Neural cell (in vitro differentiated cells): Measurements from ENCODE around the gene GUCD1. TPM values are rescaled to one million over a fixed set of nuclear protein-coding genes. Genes with fewer than 3 reads are reported as not detected.

Source experiments
- H2AFZ ChIP-seq: fragments of 200-600, 300-800 bp; sonication (generic), shearing (Covaris generic); 2 replicates; pipeline ENCODE4 v1.6.0; 2014; ENCODE audit warnings: low read depth, mild to moderate bottlenecking, antibody characterized with exemption, low read length, moderate library complexity
- H3F3A ChIP-seq: fragments of 200-600 bp; shearing (Covaris generic); 2 replicates; pipeline ENCODE4 v1.6.1; 2016; ENCODE audit warnings: mild to moderate bottlenecking, moderate library complexity, mixed read lengths, antibody characterized with exemption, low read length; ENCODE audit not compliant: insufficient read depth, poor library complexity, severe bottlenecking
- H3K27ac ChIP-seq: fragments of 200-600, 300-800 bp; sonication (generic), shearing (Covaris generic); 2 replicates; pipeline ENCODE4 v1.5.1; 2014; ENCODE audit warnings: mild to moderate bottlenecking, low read length, moderate library complexity
- H3K27me3 ChIP-seq: fragments of 300-800, 200-600 bp; sonication (generic), shearing (Covaris generic); 2 replicates; pipeline ENCODE4 v1.6.0; 2014; ENCODE audit warnings: mild to moderate bottlenecking, low read depth, low read length, moderate library complexity; ENCODE audit not compliant: insufficient read depth
- H3K36me3 ChIP-seq: fragments of 300-800, 200-600 bp; sonication (generic), shearing (Covaris generic); 2 replicates; pipeline ENCODE4 v1.5.1; 2014; ENCODE audit warnings: mild to moderate bottlenecking, antibody characterized with exemption, low read length, moderate library complexity; ENCODE audit not compliant: insufficient read depth
- H3K4me2 ChIP-seq: fragments of 300-800, 200-600 bp; sonication (generic), shearing (Covaris generic); 2 replicates; pipeline ENCODE4 v1.6.0; 2014; ENCODE audit warnings: mild to moderate bottlenecking, low read length
- H3K4me3 ChIP-seq: fragments of 300-800, 200-600 bp; sonication (generic), shearing (Covaris generic); 2 replicates; pipeline ENCODE4 v1.5.1; 2014; ENCODE audit warnings: mild to moderate bottlenecking, low read length, moderate library complexity
- H3K79me2 ChIP-seq: fragments of 200-600 bp; shearing (Covaris generic); replicated peaks from 2 replicates; pipeline ENCODE4 v1.6.0; 2014; ENCODE audit warnings: mild to moderate bottlenecking, low read length, moderate library complexity; ENCODE audit not compliant: insufficient read depth
- H3K9ac ChIP-seq: fragments of 300-800, 200-600 bp; sonication (generic), shearing (Covaris generic); 2 replicates; pipeline ENCODE4 v1.6.1; 2016; ENCODE audit warnings: mild to moderate bottlenecking, low read length, mixed read lengths
- H3K9me2 ChIP-seq: fragments of 200-600 bp; shearing (Covaris generic); 2 replicates; pipeline ENCODE4 v1.6.1; 2016; ENCODE audit warnings: mild to moderate bottlenecking, low read length, mixed read lengths; ENCODE audit not compliant: insufficient read depth
- H3K9me3 ChIP-seq: fragments of 200-600, 300-800 bp; sonication (generic), shearing (Covaris generic); 2 replicates; pipeline ENCODE4 v1.6.1; 2016; ENCODE audit warnings: mild to moderate bottlenecking, mixed run types, low read length, moderate library complexity, mixed read lengths
- H4K20me1 ChIP-seq: fragments of 200-600 bp; shearing (Covaris generic); 2 replicates; pipeline ENCODE4 v1.6.1; 2016; ENCODE audit warnings: mild to moderate bottlenecking, mixed run types; ENCODE audit not compliant: insufficient read depth
- CTCF ChIP-seq: fragments of 450-650 bp; IDR thresholded peaks from 2 replicates; pipeline ENCODE4 v1.5.1; 2014; ENCODE audit warnings: antibody characterized with exemption, mild to moderate bottlenecking, moderate library complexity; ENCODE audit not compliant: poor library complexity, severe bottlenecking
- EP300 ChIP-seq: fragments of 450-650 bp; conservative IDR thresholded peaks from 2 replicates; pipeline ENCODE4 v1.6.1; 2014; ENCODE audit warnings: antibody characterized with exemption, mild to moderate bottlenecking, moderate library complexity; ENCODE audit not compliant: poor library complexity, severe bottlenecking
- EZH2 ChIP-seq: fragments of 200-600, 300-800 bp; shearing (Covaris generic), sonication (generic); IDR thresholded peaks from 2 replicates; pipeline ENCODE4 v1.6.1; 2014; ENCODE audit warnings: antibody characterized with exemption, low read length, borderline replicate concordance, mild to moderate bottlenecking; ENCODE audit not compliant: insufficient read depth, poor library complexity, severe bottlenecking
- MXI1 ChIP-seq: fragments of 450-650 bp; conservative IDR thresholded peaks from 2 replicates; pipeline ENCODE4 v1.6.1; 2014; ENCODE audit warnings: antibody characterized with exemption, mild to moderate bottlenecking; ENCODE audit not compliant: poor library complexity, severe bottlenecking
- POLR2AphosphoS5 ChIP-seq: IDR thresholded peaks from 2 replicates; pipeline ENCODE4 v1.6.1; 2012
- RAD21 ChIP-seq: fragments of 450-650 bp; conservative IDR thresholded peaks from 2 replicates; pipeline ENCODE4 v1.6.1; 2014; ENCODE audit warnings: antibody characterized with exemption, mild to moderate bottlenecking, moderate library complexity
- SMC3 ChIP-seq: fragments of 450-650 bp; conservative IDR thresholded peaks from 2 replicates; pipeline ENCODE4 v1.6.1; 2014; ENCODE audit warnings: antibody characterized with exemption, mild to moderate bottlenecking, moderate library complexity; ENCODE audit not compliant: poor library complexity
- TAF1 ChIP-seq: IDR thresholded peaks from 2 replicates; pipeline ENCODE4 v1.6.1; 2012; ENCODE audit warnings: low read depth
- polyA plus RNA-seq: library from polyadenylated mRNA; depleted of rRNA; stranded (reverse); fragments of >200 nt; gene quantifications from 2 replicates; pipeline ENCODE4 v1.2.3, GENCODE V29; 2014
- TF ChIP-seq, protein P1 (sequence below): IDR thresholded peaks from 2 replicates; pipeline ENCODE4 v1.6.1; 2012; ENCODE audit warnings: borderline replicate concordance

Gene GUCD1
- polyA plus RNA-seq, 1 donor from 2014 or later, result 32.6 TPM

DNA sequence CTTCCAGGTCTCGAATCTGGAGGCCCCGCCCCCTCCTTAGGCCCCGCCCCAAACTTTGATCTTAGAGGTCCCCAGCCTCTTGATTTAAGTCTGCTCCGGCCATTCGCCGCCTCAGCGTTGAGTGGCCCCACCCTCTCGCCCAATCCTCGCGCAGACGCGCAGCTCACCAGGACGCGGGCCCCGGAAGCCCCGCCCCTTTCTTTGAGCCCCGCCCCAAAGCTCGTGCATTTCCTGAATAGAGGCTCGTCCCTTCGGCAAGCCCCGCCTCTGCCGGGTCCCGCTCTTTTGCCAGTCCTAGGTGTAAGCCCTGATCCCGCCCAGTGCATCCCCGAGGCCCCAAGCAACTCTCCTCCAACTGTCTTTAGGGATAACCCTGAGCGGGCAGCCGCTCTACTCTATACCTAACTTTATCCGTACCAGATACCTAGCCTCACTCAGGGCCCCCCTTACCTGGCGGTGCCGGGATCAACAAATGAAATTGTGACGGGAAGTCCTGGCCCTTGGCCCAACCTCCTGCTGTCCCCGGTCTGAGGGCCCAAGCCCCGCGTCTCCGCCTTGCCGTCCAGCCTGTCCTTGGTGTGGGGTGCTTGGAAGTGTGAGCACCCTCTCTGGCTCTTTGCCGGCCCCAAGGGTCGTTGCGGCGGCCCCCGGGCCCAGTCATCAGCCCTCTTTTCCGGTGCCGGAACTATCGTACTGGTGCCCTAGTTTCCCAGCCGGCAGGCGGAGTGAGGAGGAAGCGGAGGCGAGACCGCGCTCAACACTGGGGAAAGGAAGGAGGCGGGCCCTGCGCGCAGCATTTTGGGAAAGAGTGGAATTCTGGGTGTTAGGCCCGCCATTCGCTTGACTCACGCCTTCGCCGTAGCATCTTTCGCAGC, 464 bp upstream of the GUCD1 start, which contains the start of gene SNRPD3:
Gene SNRPD3 (plus strand): TSS at position 835 of the 875 bp plus-strand sequence. CDS start 1,676 bp downstream, outside the sequence.
- no peaks in the 10 kb centered on the region for H3F3A ChIP-seq
- no peaks in the 10 kb centered on the region for H3K9me2 ChIP-seq
- peak within 1 kb of the TSS; percentile 76 for H3K4me3 ChIP-seq
- H3K79me2 ChIP-seq, result peaks cover 56% of the 10 kb centered on the region
- H3K27me3 ChIP-seq, result no peaks in the 10 kb centered on the region
- no peaks in the 10 kb centered on the region for H3K9me3 ChIP-seq
- TF ChIP-seq TAF1 (peak; percentile 97), EP300 (peak; percentile 49), POLR2AphosphoS5 (peak; percentile 79), MXI1 (peak; percentile 85), EZH2 (no peak), SMC3 (peak; percentile 50), CTCF (peak; percentile 43), RAD21 (peak; percentile 29)
- TF ChIP-seq, protein P1, sequence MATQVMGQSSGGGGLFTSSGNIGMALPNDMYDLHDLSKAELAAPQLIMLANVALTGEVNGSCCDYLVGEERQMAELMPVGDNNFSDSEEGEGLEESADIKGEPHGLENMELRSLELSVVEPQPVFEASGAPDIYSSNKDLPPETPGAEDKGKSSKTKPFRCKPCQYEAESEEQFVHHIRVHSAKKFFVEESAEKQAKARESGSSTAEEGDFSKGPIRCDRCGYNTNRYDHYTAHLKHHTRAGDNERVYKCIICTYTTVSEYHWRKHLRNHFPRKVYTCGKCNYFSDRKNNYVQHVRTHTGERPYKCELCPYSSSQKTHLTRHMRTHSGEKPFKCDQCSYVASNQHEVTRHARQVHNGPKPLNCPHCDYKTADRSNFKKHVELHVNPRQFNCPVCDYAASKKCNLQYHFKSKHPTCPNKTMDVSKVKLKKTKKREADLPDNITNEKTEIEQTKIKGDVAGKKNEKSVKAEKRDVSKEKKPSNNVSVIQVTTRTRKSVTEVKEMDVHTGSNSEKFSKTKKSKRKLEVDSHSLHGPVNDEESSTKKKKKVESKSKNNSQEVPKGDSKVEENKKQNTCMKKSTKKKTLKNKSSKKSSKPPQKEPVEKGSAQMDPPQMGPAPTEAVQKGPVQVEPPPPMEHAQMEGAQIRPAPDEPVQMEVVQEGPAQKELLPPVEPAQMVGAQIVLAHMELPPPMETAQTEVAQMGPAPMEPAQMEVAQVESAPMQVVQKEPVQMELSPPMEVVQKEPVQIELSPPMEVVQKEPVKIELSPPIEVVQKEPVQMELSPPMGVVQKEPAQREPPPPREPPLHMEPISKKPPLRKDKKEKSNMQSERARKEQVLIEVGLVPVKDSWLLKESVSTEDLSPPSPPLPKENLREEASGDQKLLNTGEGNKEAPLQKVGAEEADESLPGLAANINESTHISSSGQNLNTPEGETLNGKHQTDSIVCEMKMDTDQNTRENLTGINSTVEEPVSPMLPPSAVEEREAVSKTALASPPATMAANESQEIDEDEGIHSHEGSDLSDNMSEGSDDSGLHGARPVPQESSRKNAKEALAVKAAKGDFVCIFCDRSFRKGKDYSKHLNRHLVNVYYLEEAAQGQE, result peak; percentile 78
- peaks cover 6% of the 10 kb centered on the region for H3K36me3 ChIP-seq
- H3K9ac ChIP-seq, result peak within 1 kb of the TSS; percentile 87
- no peaks in the 10 kb centered on the region for H4K20me1 ChIP-seq
- H3K27ac ChIP-seq, result peak within 1 kb of the TSS; percentile 89
- peak within 1 kb of the TSS; percentile 90 for H3K4me2 ChIP-seq
- H2AFZ ChIP-seq, result peak within 1 kb of the TSS; percentile 73

DNA sequence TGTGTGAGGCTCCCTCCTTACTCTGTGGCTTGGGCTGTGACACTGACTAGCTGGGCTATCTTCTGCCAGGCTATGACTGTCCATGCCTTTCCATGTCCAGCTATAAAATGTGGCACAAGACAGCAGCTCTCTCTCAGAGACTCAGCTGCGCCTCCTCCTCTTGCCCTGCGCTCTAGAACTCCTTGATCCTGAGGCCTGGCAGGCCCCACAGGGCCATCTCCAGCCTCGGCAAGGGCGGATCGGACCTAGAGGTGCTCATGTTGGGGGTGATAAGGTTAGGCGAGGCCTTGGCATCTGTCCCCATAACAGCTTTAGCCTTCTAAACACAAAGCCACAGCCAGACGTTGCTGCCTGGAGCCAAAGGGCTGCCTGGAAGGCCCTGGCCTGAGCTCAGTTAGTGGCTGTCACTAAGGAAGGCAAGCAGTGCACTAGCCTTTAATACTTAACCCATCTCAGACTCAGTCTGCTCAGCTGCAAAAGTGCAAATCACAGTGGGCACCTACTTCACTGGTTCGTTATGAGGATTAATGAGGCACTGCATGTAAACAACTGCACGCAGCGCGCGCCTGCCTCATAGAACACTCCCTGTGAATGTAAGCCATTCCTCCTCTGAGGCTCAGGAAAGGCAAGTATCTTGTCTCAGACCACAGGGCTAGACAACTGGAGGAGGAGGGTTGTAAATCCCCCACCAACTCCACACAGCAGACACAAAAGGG, 1.2 kb downstream of the GUCD1 start:
- H3K9ac ChIP-seq, result peak overlapping the region; percentile 81
- peak overlapping the region; percentile 75 for H3K4me2 ChIP-seq
- TF ChIP-seq SMC3 (no peak), MXI1 (no peak), CTCF (no peak), EZH2 (no peak), TAF1 (no peak), POLR2AphosphoS5 (no peak), EP300 (no peak), RAD21 (no peak)
- TF ChIP-seq, protein P1, result no peak
- no peaks in the 10 kb centered on the region for H3K27me3 ChIP-seq
- H3K36me3 ChIP-seq, result peaks cover 6% of the 10 kb centered on the region
- H2AFZ ChIP-seq, result no peak overlapping the region
- H3K27ac ChIP-seq, result no peak overlapping the region
- peak overlapping the region; percentile 76 for H3K4me3 ChIP-seq
- peaks cover 52% of the 10 kb centered on the region for H3K79me2 ChIP-seq
- no peaks in the 10 kb centered on the region for H4K20me1 ChIP-seq
- no peaks in the 10 kb centered on the region for H3F3A ChIP-seq
- H3K9me2 ChIP-seq, result no peaks in the 10 kb centered on the region
- no peaks in the 10 kb centered on the region for H3K9me3 ChIP-seq
